Measurements from ENCODE around the gene RMDN2. TPM values are rescaled to one million over a fixed set of nuclear protein-coding genes. Genes with fewer than 3 reads are reported as not detected.

Gene RMDN2
- total and polyA plus RNA-seq, 2 experiments from 2014 or later = 3.4 to 3.6 TPM

DNA sequence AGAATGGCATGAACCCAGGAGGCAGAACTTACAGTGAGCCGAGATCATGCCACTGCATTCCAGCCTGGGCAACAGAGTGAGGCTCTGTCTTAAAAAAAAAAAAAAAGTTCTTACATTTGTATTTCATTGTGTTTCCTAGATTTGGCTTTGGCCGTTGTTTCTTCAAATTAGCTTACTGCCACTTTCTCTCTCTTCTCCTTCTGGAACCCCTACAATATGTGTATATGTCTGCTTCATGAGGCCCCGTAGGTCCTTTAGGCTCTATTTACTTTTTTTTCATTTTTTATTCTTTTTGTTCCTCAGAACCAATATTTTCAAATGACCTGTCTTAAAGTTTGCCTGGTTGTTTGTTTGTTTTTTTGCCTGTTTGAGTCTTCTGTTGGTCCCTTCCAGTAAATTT lies 41.2 kb downstream of the RMDN2 start:
- no peak for DNase-seq (ENCODE audit: low spot score)
- Histone ChIP-seq H3K4me2 (no peak overlapping the region), H4K20me1 (replicated peaks; ENCODE audit: insufficient read depth) (no peaks in the 10 kb centered on the region), H3K9me2 (ENCODE audit: insufficient read depth) (peaks cover 9% of the 10 kb centered on the region; the same call in 1 of the 2 replicates), H2AFZ (no peak overlapping the region), H3K36me3 (ENCODE audit: insufficient read depth) (no peaks in the 10 kb centered on the region), H3K4me1 (ENCODE audit: insufficient read depth) (peaks cover 5% of the 10 kb centered on the region; the same call in 1 of the 2 replicates), H3K79me2 (replicated peaks; ENCODE audit: insufficient read depth) (no peaks in the 10 kb centered on the region), H3K27ac (ENCODE audit: low read depth) (no peak overlapping the region), H3K4me3 (no peak overlapping the region), H3K27me3 (ENCODE audit: insufficient read depth) (no peaks in the 10 kb centered on the region; the same call in 1 of the 2 replicates), H3F3A (replicated peaks; ENCODE audit: low read depth) (no peaks in the 10 kb centered on the region)
- ATAC-seq = no peak
- Mint-ChIP-seq H3K27me3 (ENCODE audit: insufficient read depth, low read depth, poor library complexity) (peaks cover 4% of the 10 kb centered on the region), H3K4me1 (peaks cover 7% of the 10 kb centered on the region; the same call in 1 of the 3 replicates), H3K4me3 (no peak overlapping the region), H3K9me3 (peaks cover 21% of the 10 kb centered on the region), H3K36me3 (ENCODE audit: low read depth) (peaks cover 25% of the 10 kb centered on the region; the same call in 2 of the 3 replicates), H3K27ac (no peak overlapping the region)
- TF ChIP-seq NANOG (IDR thresholded peaks at IDR 0.05; ENCODE audit: borderline replicate concordance) = no peak

DNA sequence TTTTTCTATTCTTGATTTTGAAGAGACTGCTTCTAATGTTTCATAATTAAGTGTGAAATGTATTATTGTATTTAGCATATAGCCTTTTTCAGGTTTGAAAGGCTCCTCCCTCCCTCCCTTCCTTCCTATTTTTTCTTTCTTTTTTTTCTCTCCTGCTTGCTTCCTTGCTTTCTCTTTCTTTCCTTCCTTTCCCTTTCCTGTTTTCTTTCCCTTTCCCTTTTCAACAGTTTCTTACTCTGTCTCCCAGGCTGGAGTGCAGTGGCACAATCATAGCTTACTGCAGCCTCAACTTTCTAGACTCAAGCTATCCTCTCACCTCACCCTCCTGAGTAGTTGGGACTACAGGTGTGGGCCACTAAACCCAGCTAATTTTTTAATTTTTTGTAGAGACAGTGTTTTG lies 44.6 kb downstream of the RMDN2 start:
- no peak for DNase-seq (ENCODE audit: low spot score)
- Mint-ChIP-seq H3K36me3 (ENCODE audit: low read depth) (peaks cover 8% of the 10 kb centered on the region; the same call in 1 of the 3 replicates), H3K27me3 (ENCODE audit: insufficient read depth, low read depth, poor library complexity) (peaks cover 4% of the 10 kb centered on the region), H3K9me3 (peaks cover 8% of the 10 kb centered on the region), H3K4me3 (no peak overlapping the region), H3K4me1 (peaks cover 10% of the 10 kb centered on the region), H3K27ac (no peak overlapping the region)
- H2AFZ ChIP-seq = no peak overlapping the region
- no peaks in the 10 kb centered on the region for H3F3A ChIP-seq (replicated peaks; ENCODE audit: low read depth)
- H3K27me3 ChIP-seq (ENCODE audit: insufficient read depth) = no peaks in the 10 kb centered on the region; the same call in 1 of the 2 replicates
- peaks cover 11% of the 10 kb centered on the region for H3K4me1 ChIP-seq (ENCODE audit: insufficient read depth)
- no peak overlapping the region for H3K4me3 ChIP-seq
- no peaks in the 10 kb centered on the region for H4K20me1 ChIP-seq (replicated peaks; ENCODE audit: insufficient read depth)
- H3K36me3 ChIP-seq (ENCODE audit: insufficient read depth) = no peaks in the 10 kb centered on the region; the same call in 1 of the 2 replicates
- TF ChIP-seq, protein P1, sequence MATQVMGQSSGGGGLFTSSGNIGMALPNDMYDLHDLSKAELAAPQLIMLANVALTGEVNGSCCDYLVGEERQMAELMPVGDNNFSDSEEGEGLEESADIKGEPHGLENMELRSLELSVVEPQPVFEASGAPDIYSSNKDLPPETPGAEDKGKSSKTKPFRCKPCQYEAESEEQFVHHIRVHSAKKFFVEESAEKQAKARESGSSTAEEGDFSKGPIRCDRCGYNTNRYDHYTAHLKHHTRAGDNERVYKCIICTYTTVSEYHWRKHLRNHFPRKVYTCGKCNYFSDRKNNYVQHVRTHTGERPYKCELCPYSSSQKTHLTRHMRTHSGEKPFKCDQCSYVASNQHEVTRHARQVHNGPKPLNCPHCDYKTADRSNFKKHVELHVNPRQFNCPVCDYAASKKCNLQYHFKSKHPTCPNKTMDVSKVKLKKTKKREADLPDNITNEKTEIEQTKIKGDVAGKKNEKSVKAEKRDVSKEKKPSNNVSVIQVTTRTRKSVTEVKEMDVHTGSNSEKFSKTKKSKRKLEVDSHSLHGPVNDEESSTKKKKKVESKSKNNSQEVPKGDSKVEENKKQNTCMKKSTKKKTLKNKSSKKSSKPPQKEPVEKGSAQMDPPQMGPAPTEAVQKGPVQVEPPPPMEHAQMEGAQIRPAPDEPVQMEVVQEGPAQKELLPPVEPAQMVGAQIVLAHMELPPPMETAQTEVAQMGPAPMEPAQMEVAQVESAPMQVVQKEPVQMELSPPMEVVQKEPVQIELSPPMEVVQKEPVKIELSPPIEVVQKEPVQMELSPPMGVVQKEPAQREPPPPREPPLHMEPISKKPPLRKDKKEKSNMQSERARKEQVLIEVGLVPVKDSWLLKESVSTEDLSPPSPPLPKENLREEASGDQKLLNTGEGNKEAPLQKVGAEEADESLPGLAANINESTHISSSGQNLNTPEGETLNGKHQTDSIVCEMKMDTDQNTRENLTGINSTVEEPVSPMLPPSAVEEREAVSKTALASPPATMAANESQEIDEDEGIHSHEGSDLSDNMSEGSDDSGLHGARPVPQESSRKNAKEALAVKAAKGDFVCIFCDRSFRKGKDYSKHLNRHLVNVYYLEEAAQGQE (IDR thresholded peaks at IDR 0.05; ENCODE audit: unreplicated experiment) = no peak
- TF ChIP-seq EZH2 (IDR thresholded peaks at IDR 0.05; ENCODE audit: low read depth, unreplicated experiment) = no peak
- TF ChIP-seq, protein P2, sequence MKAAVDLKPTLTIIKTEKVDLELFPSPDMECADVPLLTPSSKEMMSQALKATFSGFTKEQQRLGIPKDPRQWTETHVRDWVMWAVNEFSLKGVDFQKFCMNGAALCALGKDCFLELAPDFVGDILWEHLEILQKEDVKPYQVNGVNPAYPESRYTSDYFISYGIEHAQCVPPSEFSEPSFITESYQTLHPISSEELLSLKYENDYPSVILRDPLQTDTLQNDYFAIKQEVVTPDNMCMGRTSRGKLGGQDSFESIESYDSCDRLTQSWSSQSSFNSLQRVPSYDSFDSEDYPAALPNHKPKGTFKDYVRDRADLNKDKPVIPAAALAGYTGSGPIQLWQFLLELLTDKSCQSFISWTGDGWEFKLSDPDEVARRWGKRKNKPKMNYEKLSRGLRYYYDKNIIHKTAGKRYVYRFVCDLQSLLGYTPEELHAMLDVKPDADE (IDR thresholded peaks at IDR 0.05) = no peak
- TF ChIP-seq, protein P3, sequence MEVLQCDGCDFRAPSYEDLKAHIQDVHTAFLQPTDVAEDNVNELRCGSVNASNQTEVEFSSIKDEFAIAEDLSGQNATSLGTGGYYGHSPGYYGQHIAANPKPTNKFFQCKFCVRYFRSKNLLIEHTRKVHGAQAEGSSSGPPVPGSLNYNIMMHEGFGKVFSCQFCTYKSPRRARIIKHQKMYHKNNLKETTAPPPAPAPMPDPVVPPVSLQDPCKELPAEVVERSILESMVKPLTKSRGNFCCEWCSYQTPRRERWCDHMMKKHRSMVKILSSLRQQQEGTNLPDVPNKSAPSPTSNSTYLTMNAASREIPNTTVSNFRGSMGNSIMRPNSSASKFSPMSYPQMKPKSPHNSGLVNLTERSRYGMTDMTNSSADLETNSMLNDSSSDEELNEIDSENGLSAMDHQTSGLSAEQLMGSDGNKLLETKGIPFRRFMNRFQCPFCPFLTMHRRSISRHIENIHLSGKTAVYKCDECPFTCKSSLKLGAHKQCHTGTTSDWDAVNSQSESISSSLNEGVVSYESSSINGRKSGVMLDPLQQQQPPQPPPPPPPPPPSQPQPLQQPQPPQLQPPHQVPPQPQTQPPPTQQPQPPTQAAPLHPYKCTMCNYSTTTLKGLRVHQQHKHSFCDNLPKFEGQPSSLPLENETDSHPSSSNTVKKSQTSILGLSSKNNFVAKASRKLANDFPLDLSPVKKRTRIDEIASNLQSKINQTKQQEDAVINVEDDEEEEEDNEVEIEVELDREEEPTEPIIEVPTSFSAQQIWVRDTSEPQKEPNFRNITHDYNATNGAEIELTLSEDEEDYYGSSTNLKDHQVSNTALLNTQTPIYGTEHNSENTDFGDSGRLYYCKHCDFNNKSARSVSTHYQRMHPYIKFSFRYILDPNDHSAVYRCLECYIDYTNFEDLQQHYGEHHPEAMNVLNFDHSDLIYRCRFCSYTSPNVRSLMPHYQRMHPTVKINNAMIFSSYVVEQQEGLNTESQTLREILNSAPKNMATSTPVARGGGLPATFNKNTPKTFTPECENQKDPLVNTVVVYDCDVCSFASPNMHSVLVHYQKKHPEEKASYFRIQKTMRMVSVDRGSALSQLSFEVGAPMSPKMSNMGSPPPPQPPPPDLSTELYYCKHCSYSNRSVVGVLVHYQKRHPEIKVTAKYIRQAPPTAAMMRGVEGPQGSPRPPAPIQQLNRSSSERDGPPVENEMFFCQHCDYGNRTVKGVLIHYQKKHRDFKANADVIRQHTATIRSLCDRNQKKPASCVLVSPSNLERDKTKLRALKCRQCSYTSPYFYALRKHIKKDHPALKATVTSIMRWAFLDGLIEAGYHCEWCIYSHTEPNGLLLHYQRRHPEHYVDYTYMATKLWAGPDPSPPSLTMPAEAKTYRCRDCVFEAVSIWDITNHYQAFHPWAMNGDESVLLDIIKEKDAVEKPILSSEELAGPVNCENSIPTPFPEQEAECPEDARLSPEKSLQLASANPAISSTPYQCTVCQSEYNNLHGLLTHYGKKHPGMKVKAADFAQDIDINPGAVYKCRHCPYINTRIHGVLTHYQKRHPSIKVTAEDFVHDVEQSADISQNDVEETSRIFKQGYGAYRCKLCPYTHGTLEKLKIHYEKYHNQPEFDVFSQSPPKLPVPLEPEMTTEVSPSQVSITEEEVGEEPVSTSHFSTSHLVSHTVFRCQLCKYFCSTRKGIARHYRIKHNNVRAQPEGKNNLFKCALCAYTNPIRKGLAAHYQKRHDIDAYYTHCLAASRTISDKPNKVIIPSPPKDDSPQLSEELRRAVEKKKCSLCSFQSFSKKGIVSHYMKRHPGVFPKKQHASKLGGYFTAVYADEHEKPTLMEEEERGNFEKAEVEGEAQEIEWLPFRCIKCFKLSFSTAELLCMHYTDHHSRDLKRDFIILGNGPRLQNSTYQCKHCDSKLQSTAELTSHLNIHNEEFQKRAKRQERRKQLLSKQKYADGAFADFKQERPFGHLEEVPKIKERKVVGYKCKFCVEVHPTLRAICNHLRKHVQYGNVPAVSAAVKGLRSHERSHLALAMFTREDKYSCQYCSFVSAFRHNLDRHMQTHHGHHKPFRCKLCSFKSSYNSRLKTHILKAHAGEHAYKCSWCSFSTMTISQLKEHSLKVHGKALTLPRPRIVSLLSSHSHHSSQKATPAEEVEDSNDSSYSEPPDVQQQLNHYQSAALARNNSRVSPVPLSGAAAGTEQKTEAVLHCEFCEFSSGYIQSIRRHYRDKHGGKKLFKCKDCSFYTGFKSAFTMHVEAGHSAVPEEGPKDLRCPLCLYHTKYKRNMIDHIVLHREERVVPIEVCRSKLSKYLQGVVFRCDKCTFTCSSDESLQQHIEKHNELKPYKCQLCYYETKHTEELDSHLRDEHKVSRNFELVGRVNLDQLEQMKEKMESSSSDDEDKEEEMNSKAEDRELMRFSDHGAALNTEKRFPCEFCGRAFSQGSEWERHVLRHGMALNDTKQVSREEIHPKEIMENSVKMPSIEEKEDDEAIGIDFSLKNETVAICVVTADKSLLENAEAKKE (CRISPR knock-in tag; IDR thresholded peaks at IDR 0.05) = no peak
- TF ChIP-seq EZH2phosphoT487 (IDR thresholded peaks at IDR 0.05; ENCODE audit: unreplicated experiment) = no peak
- TF ChIP-seq POLR2AphosphoS5 (IDR thresholded peaks at IDR 0.05; ENCODE audit: low read depth) = no peak
- TF ChIP-seq CREB1 (CRISPR knock-in tag; IDR thresholded peaks at IDR 0.05; ENCODE audit: low read depth) = no peak
- TF ChIP-seq NANOG (IDR thresholded peaks at IDR 0.05; ENCODE audit: borderline replicate concordance) = no peak
- no peak for TF ChIP-seq JUNB (IDR thresholded peaks at IDR 0.05; ENCODE audit: unreplicated experiment)
- no peak overlapping the region for H3K27ac ChIP-seq (ENCODE audit: low read depth)
- no peak overlapping the region for H3K4me2 ChIP-seq
- ATAC-seq = no peak
- peaks cover 9% of the 10 kb centered on the region; the same call in 1 of the 2 replicates for H3K9me2 ChIP-seq (ENCODE audit: insufficient read depth)
- no peaks in the 10 kb centered on the region for H3K79me2 ChIP-seq (replicated peaks; ENCODE audit: insufficient read depth)

Measured in GM23338 (cell line).